ENCODE results near the gene ZNF326.
"Not testable (repeated sequence)": the region's sequence is repeated elsewhere in the genome, so short reads cannot be mapped to it uniquely, and the experiment has no call there.

ZNF326 gene

GRCh38 chr1:90048043-90048442, 53.1 kb downstream of the ZNF326 start:
- H3K27me3 ChIP-seq (ENCODE audit: low read depth, low read length) = no peaks in the 10 kb centered on the region
- H3K4me3 ChIP-seq (ENCODE audit: low read depth in 1 of 2, low read length in 2 of 2) = no peak overlapping the region

GRCh38 chr1:90062700-90063643, 68.1 kb downstream of the ZNF326 start:
- H3K36me3 ChIP-seq (ENCODE audit: control insufficient read depth in 1 of 2, insufficient read depth in 2 of 2, low read length in 2 of 2); H3K27me3 ChIP-seq (ENCODE audit: low read depth, low read length); H3K4me1 ChIP-seq (ENCODE audit: control insufficient read depth in 1 of 2, insufficient read depth in 2 of 2, low read length in 2 of 2); H3K27ac ChIP-seq (ENCODE audit: low read length); H3K9me3 ChIP-seq (ENCODE audit: control insufficient read depth in 1 of 2, low read length in 2 of 2); H3K4me3 ChIP-seq (ENCODE audit: low read depth in 1 of 2, low read length in 2 of 2): not testable (repeated sequence)

More at GRCh38 chr1:90048043-90048442, 53.1 kb downstream of the ZNF326 start:
- H3K9me3 ChIP-seq (ENCODE audit: control insufficient read depth in 1 of 2, low read length in 2 of 2) = no peaks in the 10 kb centered on the region
- no peaks in the 10 kb centered on the region for H3K36me3 ChIP-seq (ENCODE audit: control insufficient read depth in 1 of 2, insufficient read depth in 2 of 2, low read length in 2 of 2)
- no peak overlapping the region for H3K27ac ChIP-seq (ENCODE audit: low read length)
- H3K4me1 ChIP-seq (ENCODE audit: control insufficient read depth in 1 of 2, insufficient read depth in 2 of 2, low read length in 2 of 2) = no peaks in the 10 kb centered on the region

DNA sequence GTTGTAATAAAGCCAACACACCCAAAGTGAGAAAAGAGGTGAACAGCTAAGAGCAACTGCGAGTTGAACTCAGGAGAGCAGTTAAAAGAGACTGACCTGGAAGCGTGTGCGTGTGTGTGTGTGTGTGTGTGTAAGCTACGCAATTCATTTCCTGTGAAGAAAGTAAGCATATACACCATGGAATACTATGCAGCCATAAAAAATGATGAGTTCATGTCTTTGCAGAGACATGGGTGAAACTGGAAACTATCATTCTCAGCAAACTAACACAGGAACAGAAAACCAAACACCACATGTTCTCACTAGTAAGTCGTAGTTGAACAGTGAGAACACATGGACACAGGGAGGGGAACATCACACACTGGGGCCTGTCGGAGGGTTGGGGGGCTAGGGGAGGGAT, 69.2 kb downstream of the ZNF326 start:
- H3K27me3 ChIP-seq (ENCODE audit: low read depth, low read length); H3K4me1 ChIP-seq (ENCODE audit: control insufficient read depth in 1 of 2, insufficient read depth in 2 of 2, low read length in 2 of 2); H3K36me3 ChIP-seq (ENCODE audit: control insufficient read depth in 1 of 2, insufficient read depth in 2 of 2, low read length in 2 of 2); H3K9me3 ChIP-seq (ENCODE audit: control insufficient read depth in 1 of 2, low read length in 2 of 2); H3K27ac ChIP-seq (ENCODE audit: low read length); H3K4me3 ChIP-seq (ENCODE audit: low read depth in 1 of 2, low read length in 2 of 2): not testable (repeated sequence)

- Histone ChIP-seq H3K27ac (ENCODE audit: low read length) (no peak overlapping the region), H3K4me3 (ENCODE audit: low read depth in 1 of 2, low read length in 2 of 2) (no peak overlapping the region), H3K27me3 (ENCODE audit: low read depth, low read length) (no peaks in the 10 kb centered on the region), H3K9me3 (ENCODE audit: control insufficient read depth in 1 of 2, low read length in 2 of 2) (no peaks in the 10 kb centered on the region), H3K4me1 (ENCODE audit: control insufficient read depth in 1 of 2, insufficient read depth in 2 of 2, low read length in 2 of 2) (no peaks in the 10 kb centered on the region), H3K36me3 (ENCODE audit: control insufficient read depth in 1 of 2, insufficient read depth in 2 of 2, low read length in 2 of 2) (no peaks in the 10 kb centered on the region)
Observed at GRCh38 chr1:90067194-90067931, 72.5 kb downstream of the ZNF326 start.

- Histone ChIP-seq H3K27ac (ENCODE audit: low read length) (no peak overlapping the region), H3K36me3 (ENCODE audit: control insufficient read depth in 1 of 2, insufficient read depth in 2 of 2, low read length in 2 of 2) (no peaks in the 10 kb centered on the region), H3K27me3 (ENCODE audit: low read depth, low read length) (no peaks in the 10 kb centered on the region), H3K4me3 (ENCODE audit: low read depth in 1 of 2, low read length in 2 of 2) (no peak overlapping the region), H3K9me3 (ENCODE audit: control insufficient read depth in 1 of 2, low read length in 2 of 2) (no peaks in the 10 kb centered on the region), H3K4me1 (ENCODE audit: control insufficient read depth in 1 of 2, insufficient read depth in 2 of 2, low read length in 2 of 2) (no peaks in the 10 kb centered on the region)
Observed at GRCh38 chr1:90068611-90069280, 73.8 kb downstream of the ZNF326 start.

DNA sequence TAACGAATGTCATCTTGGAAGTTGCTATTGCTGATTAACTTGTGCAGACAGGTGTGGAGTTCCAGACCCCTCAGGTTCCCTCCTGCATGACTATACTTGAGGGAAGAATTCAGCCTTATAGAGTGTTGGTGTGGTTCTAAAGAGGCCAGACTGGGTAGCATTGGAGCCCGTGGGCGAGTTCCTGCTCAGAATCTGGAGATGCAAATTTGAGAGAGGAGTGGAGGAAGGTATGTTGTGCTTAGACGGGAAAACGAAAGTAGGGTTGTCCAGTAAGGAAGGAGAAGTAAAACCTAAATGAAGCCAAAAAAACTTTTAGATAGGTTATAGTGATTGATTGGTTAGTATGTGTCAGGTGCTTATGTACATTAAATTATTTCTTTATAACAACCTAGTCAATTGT, 79.2 kb downstream of the ZNF326 start:
- H3K9me3 ChIP-seq (ENCODE audit: control insufficient read depth in 1 of 2, low read length in 2 of 2) = no peaks in the 10 kb centered on the region
- no peaks in the 10 kb centered on the region for H3K36me3 ChIP-seq (ENCODE audit: control insufficient read depth in 1 of 2, insufficient read depth in 2 of 2, low read length in 2 of 2)
- no peak overlapping the region for H3K4me3 ChIP-seq (ENCODE audit: low read depth in 1 of 2, low read length in 2 of 2)
- H3K27me3 ChIP-seq (ENCODE audit: low read depth, low read length) = no peaks in the 10 kb centered on the region
- H3K4me1 ChIP-seq (ENCODE audit: control insufficient read depth in 1 of 2, insufficient read depth in 2 of 2, low read length in 2 of 2) = no peaks in the 10 kb centered on the region
- no peak overlapping the region for H3K27ac ChIP-seq (ENCODE audit: low read length)

DNA sequence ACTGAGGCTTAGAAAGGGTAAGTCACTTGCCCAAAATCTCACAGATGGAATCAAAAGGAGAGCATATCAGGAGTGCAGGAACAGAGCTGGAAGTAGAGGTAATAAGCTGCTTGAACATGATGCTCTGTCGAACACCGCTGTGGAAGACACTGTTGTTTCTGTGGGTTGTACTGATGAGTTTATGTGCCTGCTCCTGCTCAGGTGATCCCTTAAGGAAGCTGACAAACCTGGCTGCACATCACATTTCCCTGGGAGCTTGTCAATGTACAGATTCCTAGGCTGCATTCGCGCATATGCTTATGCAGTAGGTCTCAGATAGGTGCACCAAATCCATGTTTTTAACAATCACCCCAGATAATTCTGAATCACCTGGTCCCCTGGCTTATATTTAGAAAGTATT, 79.7 kb downstream of the ZNF326 start:
- no peaks in the 10 kb centered on the region for H3K4me1 ChIP-seq (ENCODE audit: control insufficient read depth in 1 of 2, insufficient read depth in 2 of 2, low read length in 2 of 2)
- H3K4me3 ChIP-seq (ENCODE audit: low read depth in 1 of 2, low read length in 2 of 2) = no peak overlapping the region
- H3K27me3 ChIP-seq (ENCODE audit: low read depth, low read length) = no peaks in the 10 kb centered on the region
- no peaks in the 10 kb centered on the region for H3K36me3 ChIP-seq (ENCODE audit: control insufficient read depth in 1 of 2, insufficient read depth in 2 of 2, low read length in 2 of 2)
- no peaks in the 10 kb centered on the region for H3K9me3 ChIP-seq (ENCODE audit: control insufficient read depth in 1 of 2, low read length in 2 of 2)
- no peak overlapping the region for H3K27ac ChIP-seq (ENCODE audit: low read length)

GRCh38 chr1:90074970-90075391, 80.1 kb downstream of the ZNF326 start:
- Histone ChIP-seq H3K27me3 (ENCODE audit: low read depth, low read length) (no peaks in the 10 kb centered on the region), H3K27ac (ENCODE audit: low read length) (no peak overlapping the region), H3K9me3 (ENCODE audit: control insufficient read depth in 1 of 2, low read length in 2 of 2) (no peaks in the 10 kb centered on the region), H3K36me3 (ENCODE audit: control insufficient read depth in 1 of 2, insufficient read depth in 2 of 2, low read length in 2 of 2) (no peaks in the 10 kb centered on the region), H3K4me1 (ENCODE audit: control insufficient read depth in 1 of 2, insufficient read depth in 2 of 2, low read length in 2 of 2) (no peaks in the 10 kb centered on the region), H3K4me3 (ENCODE audit: low read depth in 1 of 2, low read length in 2 of 2) (no peak overlapping the region)

DNA sequence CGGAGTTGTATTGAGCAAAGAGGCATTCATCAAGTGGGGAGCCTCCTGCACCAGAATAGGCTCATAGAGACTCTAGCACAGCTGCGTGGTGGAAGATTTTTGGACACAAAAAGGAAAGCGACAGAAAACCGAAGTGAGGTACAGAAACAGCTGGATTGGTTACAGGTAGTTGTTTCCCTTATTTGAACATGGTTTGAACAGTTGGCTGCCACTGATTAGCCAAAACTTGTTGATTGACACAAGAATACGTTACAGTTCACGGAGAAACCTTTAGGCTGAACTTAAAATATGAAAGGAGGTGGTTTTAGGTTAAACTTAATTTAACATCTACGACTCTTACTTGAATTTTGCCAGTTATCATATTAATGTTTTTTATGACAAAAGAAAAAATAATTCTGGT, 89.1 kb downstream of the ZNF326 start:
- Histone ChIP-seq H3K4me1 (ENCODE audit: control insufficient read depth in 1 of 2, insufficient read depth in 2 of 2, low read length in 2 of 2) (no peaks in the 10 kb centered on the region), H3K27me3 (ENCODE audit: low read depth, low read length) (no peaks in the 10 kb centered on the region), H3K27ac (ENCODE audit: low read length) (no peak overlapping the region), H3K4me3 (ENCODE audit: low read depth in 1 of 2, low read length in 2 of 2) (no peak overlapping the region), H3K9me3 (ENCODE audit: control insufficient read depth in 1 of 2, low read length in 2 of 2) (no peaks in the 10 kb centered on the region), H3K36me3 (ENCODE audit: control insufficient read depth in 1 of 2, insufficient read depth in 2 of 2, low read length in 2 of 2) (no peaks in the 10 kb centered on the region)
